B cell (primary cell): Measurements from ENCODE around the gene RNF11. TPM values are rescaled to one million over a fixed set of nuclear protein-coding genes. Genes with fewer than 3 reads are reported as not detected.

Experiments
- ATAC-seq: fragments of 200-7000 bp; cut with Tn5 transposase; one replicate; pipeline ENCODE4 v1.10.0; 2021; ENCODE audit warnings: low read depth, mild to moderate bottlenecking, moderate number of reproducible peaks, moderate library complexity
- CTCF ChIA-PET: fragments of 350-600 bp; sonication (Branson Sonifier 250); formaldehyde crosslinking; loops from one replicate; lab custom pipeline; 2021; ENCODE audit warnings: antibody characterized with exemption, inconsistent platforms; lab: Charles Lee
- POLR2A ChIA-PET: fragments of 350-600 bp; sonication (Branson Sonifier 250); formaldehyde crosslinking; loops from one replicate; lab custom pipeline; 2021; ENCODE audit warnings: antibody characterized with exemption; lab: Charles Lee
- DNase-seq: peaks from one replicate; pipeline ENCODE4 v3.0.0; 2013
- H2AFZ ChIP-seq: 2 replicates; pipeline ENCODE4 v1.6.1; 2012; ENCODE audit warnings: mild to moderate bottlenecking, low read depth, low read length; ENCODE audit not compliant: insufficient read depth, poor library complexity, severe bottlenecking
- H3K27ac ChIP-seq, 2 donors: 1 replicate in 1 of 2; 2 replicates in 1 of 2; pipeline ENCODE4 v1.5.1; 2012 to 2013; ENCODE audit warnings: low read length in 2 of 2, mild to moderate bottlenecking in 2 of 2, moderate library complexity in 1 of 2
- H3K27me3 ChIP-seq, 4 experiments: fragments of 200-600 bp in 1 of 4; sonication (generic) in 1 of 4; replicated peaks in 1 of 4; 1 replicate in 2 of 4; 2 replicates in 2 of 4; pipeline versions ENCODE4 v1.6.1 to v1.7.0; 2013 to 2016; ENCODE audit warnings: low read length in 3 of 4, mild to moderate bottlenecking in 2 of 4, mixed read lengths in 1 of 4, moderate library complexity in 1 of 4; ENCODE audit not compliant: insufficient read depth in 4 of 4, control insufficient read depth in 3 of 4; ENCODE audit errors: control extremely low read depth in 1 of 4
- H3K36me3 ChIP-seq, 2 experiments: replicated peaks in 1 of 2; 1 replicate in 1 of 2; 2 replicates in 1 of 2; pipeline versions ENCODE4 v1.6.1 to v1.7.1; 2013; ENCODE audit warnings: low read length in 1 of 2; ENCODE audit not compliant: insufficient read depth in 2 of 2, control insufficient read depth in 1 of 2; ENCODE audit errors: control extremely low read depth in 1 of 2, extremely low read depth in 1 of 2
- H3K4me1 ChIP-seq, 2 donors: fragments of 200-600 bp in 1 of 2; sonication (generic) in 1 of 2; 1 replicate in 1 of 2; 2 replicates in 1 of 2; pipeline versions ENCODE4 v1.5.1 to v1.6.1; 2013 to 2017; ENCODE audit warnings: low read length in 2 of 2; ENCODE audit not compliant: control insufficient read depth in 2 of 2, insufficient read depth in 2 of 2
- H3K4me2 ChIP-seq: replicated peaks from 2 replicates; pipeline ENCODE3; 2012; ENCODE audit warnings: mild to moderate bottlenecking, low read depth, low read length; ENCODE audit not compliant: poor library complexity, severe bottlenecking
- H3K4me3 ChIP-seq, 5 experiments: fragments of 200-600 bp in 1 of 5; sonication (generic) in 1 of 5; 1 replicate in 3 of 5; 2 replicates in 2 of 5; pipeline versions ENCODE4 v1.5.1 to v1.7.0; 2011 to 2016; ENCODE audit warnings: low read length in 4 of 5, mild to moderate bottlenecking in 4 of 5, low read depth in 2 of 5, control low read depth in 1 of 5, moderate library complexity in 1 of 5; ENCODE audit not compliant: insufficient read depth in 1 of 5; ENCODE audit errors: control extremely low read depth in 1 of 5, extremely low read depth in 1 of 5
- H3K79me2 ChIP-seq: fragments of 200-600 bp; sonication (generic); one replicate; pipeline ENCODE4 v1.6.0; 2016; ENCODE audit warnings: low read length; ENCODE audit not compliant: control insufficient read depth, insufficient read depth
- H3K9ac ChIP-seq: fragments of 200-600 bp; sonication (generic); 2 replicates; pipeline ENCODE4 v1.6.1; 2017; ENCODE audit warnings: mild to moderate bottlenecking, low read length, moderate library complexity
- H3K9me3 ChIP-seq, 3 donors: one replicate each; pipeline versions ENCODE4 v1.6.1 to v1.7.1; 2013; ENCODE audit warnings: low read length in 2 of 3; ENCODE audit not compliant: control insufficient read depth in 2 of 3, insufficient read depth in 1 of 3; ENCODE audit errors: control extremely low read depth in 1 of 3
- H4K20me1 ChIP-seq: 2 replicates; pipeline ENCODE4 v1.6.0; 2012; ENCODE audit warnings: mild to moderate bottlenecking, low read length; ENCODE audit not compliant: insufficient read depth, control insufficient read depth, poor library complexity, severe bottlenecking
- H3K27ac Mint-ChIP-seq: one replicate; pipeline ENCODE4 v1.8.0; 2021; ENCODE audit warnings: mixed read lengths
- H3K27me3 Mint-ChIP-seq: one replicate; pipeline ENCODE4 v1.8.0; 2021; ENCODE audit warnings: mixed read lengths
- H3K4me1 Mint-ChIP-seq: one replicate; pipeline ENCODE4 v1.8.0; 2021; ENCODE audit warnings: mixed read lengths
- H3K4me3 Mint-ChIP-seq: one replicate; pipeline ENCODE4 v1.8.0; 2021; ENCODE audit warnings: mixed read lengths
- H3K9me3 Mint-ChIP-seq: one replicate; pipeline ENCODE4 v1.8.0; 2022; ENCODE audit warnings: mixed read lengths; ENCODE audit not compliant: insufficient read depth
- EZH2 ChIP-seq: IDR thresholded peaks from 2 replicates; pipeline ENCODE4 v1.6.1; 2012; ENCODE audit warnings: borderline replicate concordance, low read depth, mild to moderate bottlenecking, moderate library complexity, low read length; ENCODE audit not compliant: insufficient read depth, poor library complexity, severe bottlenecking
- WGBS: methylation state at CpG from one replicate; pipeline ENCODE4 v1.1.5; 2013; ENCODE audit warnings: missing lambda C conversion rate; ENCODE audit not compliant: insufficient coverage; 5-methylcytosine and 5-hydroxymethylcytosine counted together
- intact Hi-C: fragments of 100-400 bp; cut with micrococcal nuclease; formaldehyde crosslinking; loops from one replicate; pipeline ENCODE4 v1.10.0; 2022
- polyA plus RNA-seq: library from polyadenylated mRNA; depleted of rRNA; stranded (reverse); fragments of >200 nt; gene quantifications from 2 replicates; pipeline ENCODE4 v1.2.3, GENCODE V29; 2012
- total RNA-seq, 2 donors: library from RNA; stranded (reverse); fragments of 120-200 nt in 1 of 2; gene quantifications; 1 replicate in 1 of 2; 2 replicates in 1 of 2; pipeline versions ENCODE4 v1.2.3 to v1.2.4, GENCODE V29; 2013 to 2022
- TF ChIP-seq, protein P1 (sequence below): fragments of 200-600 bp; IDR thresholded peaks from one replicate; pipeline ENCODE4 v1.8.0; 2022; ENCODE audit warnings: antibody characterized with exemption, mild to moderate bottlenecking

RNF11 gene
- total and polyA plus RNA-seq, 2 donors (not counting 1 experiment from before 2014, with no cell fraction given): 10.0 to 20.6 TPM

- whole genome bisulfite sequencing: 90% methylated on average over 8 of the region's 10 CpGs
- Mint-ChIP-seq H3K4me3 (no peak overlapping the region), H3K9me3 (no peaks in the 10 kb centered on the region), H3K27me3 (peaks cover 10% of the 10 kb centered on the region), H3K4me1 (peaks cover 7% of the 10 kb centered on the region), H3K27ac (no peak overlapping the region)
- ATAC-seq: no peak
- Histone ChIP-seq H3K4me2 (no peak overlapping the region), H3K4me3 (no peak overlapping the region), H3K9me3 (peaks cover 0 to 8% (median 0%) of the 10 kb centered on the region in 3 donors), H3K79me2 (no peaks in the 10 kb centered on the region), H3K4me1 (peaks cover 3 to 5% of the 10 kb centered on the region in 2 donors), H3K9ac (no peak overlapping the region), H3K27ac (no peak overlapping the region), H2AFZ (no peak overlapping the region), H4K20me1 (no peaks in the 10 kb centered on the region), H3K27me3 (peaks cover 0 to 9% (median 0%) of the 10 kb centered on the region in 4 experiments), H3K36me3 (no peaks in the 10 kb centered on the region)
- CTCF ChIA-PET: no interaction called here
- intact Hi-C loops: no loop called here
- TF ChIP-seq EZH2: no peak
- TF ChIP-seq, protein P1, sequence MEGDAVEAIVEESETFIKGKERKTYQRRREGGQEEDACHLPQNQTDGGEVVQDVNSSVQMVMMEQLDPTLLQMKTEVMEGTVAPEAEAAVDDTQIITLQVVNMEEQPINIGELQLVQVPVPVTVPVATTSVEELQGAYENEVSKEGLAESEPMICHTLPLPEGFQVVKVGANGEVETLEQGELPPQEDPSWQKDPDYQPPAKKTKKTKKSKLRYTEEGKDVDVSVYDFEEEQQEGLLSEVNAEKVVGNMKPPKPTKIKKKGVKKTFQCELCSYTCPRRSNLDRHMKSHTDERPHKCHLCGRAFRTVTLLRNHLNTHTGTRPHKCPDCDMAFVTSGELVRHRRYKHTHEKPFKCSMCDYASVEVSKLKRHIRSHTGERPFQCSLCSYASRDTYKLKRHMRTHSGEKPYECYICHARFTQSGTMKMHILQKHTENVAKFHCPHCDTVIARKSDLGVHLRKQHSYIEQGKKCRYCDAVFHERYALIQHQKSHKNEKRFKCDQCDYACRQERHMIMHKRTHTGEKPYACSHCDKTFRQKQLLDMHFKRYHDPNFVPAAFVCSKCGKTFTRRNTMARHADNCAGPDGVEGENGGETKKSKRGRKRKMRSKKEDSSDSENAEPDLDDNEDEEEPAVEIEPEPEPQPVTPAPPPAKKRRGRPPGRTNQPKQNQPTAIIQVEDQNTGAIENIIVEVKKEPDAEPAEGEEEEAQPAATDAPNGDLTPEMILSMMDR: no peak
- POLR2A ChIA-PET: no interaction called here
- DNase-seq: no peak
These were observed 66.2 kb downstream of the RNF11 start for GRCh38 chr1:51302270-51302669.

DNA sequence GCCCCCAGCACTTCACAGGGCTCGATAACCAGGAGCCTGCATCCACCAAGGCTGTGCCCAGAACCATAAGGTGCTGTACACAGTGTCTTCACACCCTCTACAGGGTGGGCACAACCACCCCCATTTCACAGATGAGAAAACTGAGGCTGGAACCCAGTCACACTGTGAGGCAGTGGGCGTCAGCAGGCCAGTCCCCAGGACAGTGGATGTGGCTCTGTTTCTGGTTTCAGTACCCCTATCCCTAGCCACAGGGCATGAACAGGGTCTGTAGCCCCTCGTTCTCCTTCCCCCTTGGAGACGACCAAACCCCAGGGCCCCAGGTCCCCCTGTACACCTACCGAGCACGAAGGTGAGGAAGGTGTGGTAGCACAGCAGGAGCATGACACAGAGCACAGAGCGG is 66.7 kb downstream of the RNF11 start:
- TF ChIP-seq EZH2: no peak
- TF ChIP-seq, protein P1: no peak
- intact Hi-C loops: no loop called here
- Mint-ChIP-seq H3K9me3 (no peaks in the 10 kb centered on the region), H3K4me1 (peaks cover 4% of the 10 kb centered on the region), H3K27ac (no peak overlapping the region), H3K27me3 (peaks cover 6% of the 10 kb centered on the region), H3K4me3 (no peak overlapping the region)
- H3K36me3 ChIP-seq: no peaks in the 10 kb centered on the region
- H3K27me3 ChIP-seq: peaks cover 0 to 5% (median 0%) of the 10 kb centered on the region in 4 experiments
- no peak overlapping the region for H3K4me2 ChIP-seq
- H3K4me1 ChIP-seq: peaks cover 3 to 5% of the 10 kb centered on the region in 2 donors
- H3K27ac ChIP-seq: no peak overlapping the region
- WGBS: 80% methylated on average over 2 of the region's 7 CpGs
- no peak overlapping the region for H3K9ac ChIP-seq
- no peak overlapping the region for H3K4me3 ChIP-seq
- ATAC-seq (no peak), DNase-seq (no peak)
- H2AFZ ChIP-seq: no peak overlapping the region
- ChIA-PET POLR2A (no interaction called here), CTCF (no interaction called here)
- H3K79me2 ChIP-seq: no peaks in the 10 kb centered on the region
- H3K9me3 ChIP-seq: peaks cover 0 to 8% (median 0%) of the 10 kb centered on the region in 3 donors
- no peaks in the 10 kb centered on the region for H4K20me1 ChIP-seq
